ENCODE data around the gene RGS7.
"Not testable (repeated sequence)": the region's sequence is repeated elsewhere in the genome, so short reads cannot be mapped to it uniquely, and the experiment has no call there.

Gene RGS7

DNA sequence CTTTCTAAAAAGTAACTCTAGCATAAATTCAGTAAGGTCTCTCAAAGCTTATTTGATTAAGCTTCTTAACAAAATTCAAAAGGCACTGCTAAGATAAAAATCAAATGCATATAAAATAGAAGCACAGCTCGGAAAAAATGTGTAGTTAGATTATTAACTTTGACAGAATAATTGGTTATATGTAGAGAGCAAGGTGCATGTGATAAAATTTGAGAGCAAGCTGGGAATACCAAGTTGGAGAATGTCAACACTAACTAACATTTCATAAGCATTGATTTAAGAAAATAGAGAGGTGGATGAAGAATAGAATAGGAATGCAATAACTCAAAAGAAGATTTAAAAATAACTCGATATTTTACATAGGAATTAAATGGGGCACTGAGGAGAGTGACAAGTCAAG lies 540.5 kb downstream of the RGS7 start:
- DNase-seq, result no peak

DNA sequence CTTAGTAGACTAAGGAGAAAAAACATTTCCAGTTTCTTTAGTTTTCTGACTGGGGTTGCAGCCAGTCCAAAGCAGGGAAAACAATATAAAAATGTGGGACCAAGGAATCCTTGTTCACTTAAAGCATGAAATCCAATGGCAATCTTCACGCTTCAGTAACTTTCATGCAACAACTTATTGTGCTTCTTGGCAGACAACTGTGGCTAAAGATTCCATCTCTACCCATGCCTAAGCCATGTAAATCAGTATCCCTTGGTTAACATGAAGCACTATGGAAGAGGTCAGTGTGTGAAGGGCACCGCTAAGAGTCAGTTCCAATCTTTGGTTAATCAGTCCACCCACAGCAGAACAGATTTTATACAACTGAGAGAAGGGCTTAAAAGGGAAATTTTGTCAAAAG lies 543.3 kb downstream of the RGS7 start:
- DNase-seq, result no peak

DNA sequence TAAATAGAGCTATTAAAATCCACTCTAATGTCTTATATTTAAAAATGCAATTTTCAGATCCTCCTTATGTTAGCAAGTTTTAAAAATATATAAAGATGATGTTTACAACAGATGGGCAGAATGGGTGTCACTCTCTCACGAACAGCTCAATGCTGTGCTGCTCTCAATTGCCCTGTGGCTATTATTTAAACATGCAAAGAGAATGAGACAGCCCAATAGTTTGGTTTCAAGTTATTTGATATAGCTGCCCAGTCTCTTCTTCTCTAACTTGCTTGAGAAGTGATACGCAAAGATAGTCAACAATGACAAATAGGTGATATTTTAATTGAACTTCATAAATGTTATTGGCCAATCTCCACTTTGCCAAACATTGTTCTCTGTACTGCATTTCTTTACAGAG lies 545.7 kb downstream of the RGS7 start:
- no peak for DNase-seq

DNA sequence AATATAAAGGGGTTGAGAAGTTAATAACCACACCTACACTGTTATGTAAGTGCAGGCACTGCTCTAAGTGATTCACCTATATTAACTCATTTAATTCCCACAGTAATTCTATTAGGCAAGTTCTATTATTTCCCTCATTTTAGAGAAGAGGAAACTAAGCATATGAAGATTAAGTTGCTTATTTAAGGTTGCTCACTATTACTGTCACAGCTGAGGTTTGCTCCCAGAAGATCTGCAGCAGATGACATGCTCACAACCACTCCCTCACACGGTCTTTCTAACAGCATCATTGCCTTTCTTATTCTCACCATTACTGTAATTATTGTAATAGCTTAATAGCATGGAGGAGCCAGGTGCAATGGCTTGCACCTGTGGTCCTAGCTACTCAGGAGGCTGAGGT lies 548.6 kb downstream of the RGS7 start:
- DNase-seq, result no peak

DNA sequence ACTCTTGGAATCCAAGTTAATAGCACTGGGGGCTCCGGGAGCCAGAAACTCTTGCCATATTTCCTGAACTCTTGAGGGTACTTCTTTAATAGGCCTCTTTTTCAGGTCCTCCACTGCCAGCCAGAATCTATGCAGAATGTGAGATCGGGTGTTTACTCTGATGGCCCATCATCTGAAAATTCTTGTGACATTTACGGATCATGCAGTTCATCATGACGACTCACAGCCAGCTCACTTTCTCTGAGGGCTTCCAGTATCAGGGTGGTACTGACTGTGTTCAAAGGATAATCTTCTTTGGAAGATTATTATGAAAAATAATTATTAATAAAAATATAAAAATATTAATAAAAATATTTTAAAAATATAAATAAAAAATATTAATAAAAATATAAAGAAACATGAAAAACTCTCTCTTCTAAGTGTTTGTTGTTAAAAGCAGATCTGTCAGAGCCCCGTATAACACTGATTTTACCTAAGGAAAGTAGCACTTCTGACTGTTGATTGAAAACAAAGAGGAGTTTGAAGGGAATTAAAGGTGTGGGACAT lies 550.7 kb downstream of the RGS7 start:
- no peak for DNase-seq

DNA sequence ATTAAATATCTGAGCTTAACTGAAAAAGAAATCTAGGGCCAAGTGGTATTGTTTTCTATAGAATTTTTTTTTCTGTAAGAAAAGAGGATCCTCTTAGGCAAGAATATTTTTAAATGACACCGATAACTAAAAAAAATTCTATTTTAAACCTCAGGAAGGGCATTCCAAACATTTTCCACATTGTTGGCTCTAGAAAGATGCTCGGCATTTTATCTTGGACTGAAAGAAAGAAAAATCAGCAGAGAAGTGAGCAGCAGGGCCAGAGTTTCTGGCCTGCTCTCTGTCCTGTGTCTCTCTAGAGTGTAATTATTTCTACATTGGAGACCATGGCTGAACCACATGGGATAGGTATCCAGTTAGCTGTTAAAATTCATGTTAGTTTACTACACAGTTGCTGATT lies 552.5 kb downstream of the RGS7 start:
- DNase-seq, result no peak

DNA sequence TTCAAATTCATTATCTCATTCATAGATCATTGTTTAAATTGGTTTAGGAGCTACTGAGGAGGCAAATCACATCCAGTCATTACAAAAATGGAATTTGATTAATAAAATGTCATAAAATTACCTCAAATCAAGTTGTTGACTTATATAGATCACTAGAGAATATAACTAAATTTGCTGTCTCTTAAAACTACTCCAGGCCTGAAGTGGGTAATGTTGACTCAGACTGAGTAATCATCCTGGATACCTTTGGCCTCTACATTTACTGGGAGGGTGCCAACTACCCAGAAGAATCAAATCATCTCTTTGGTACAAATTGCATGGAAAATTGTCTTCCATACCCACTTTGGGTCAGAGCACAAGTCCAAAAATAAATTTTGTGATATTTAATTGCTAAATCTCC lies 553.9 kb downstream of the RGS7 start:
- DNase-seq, result no peak

DNA sequence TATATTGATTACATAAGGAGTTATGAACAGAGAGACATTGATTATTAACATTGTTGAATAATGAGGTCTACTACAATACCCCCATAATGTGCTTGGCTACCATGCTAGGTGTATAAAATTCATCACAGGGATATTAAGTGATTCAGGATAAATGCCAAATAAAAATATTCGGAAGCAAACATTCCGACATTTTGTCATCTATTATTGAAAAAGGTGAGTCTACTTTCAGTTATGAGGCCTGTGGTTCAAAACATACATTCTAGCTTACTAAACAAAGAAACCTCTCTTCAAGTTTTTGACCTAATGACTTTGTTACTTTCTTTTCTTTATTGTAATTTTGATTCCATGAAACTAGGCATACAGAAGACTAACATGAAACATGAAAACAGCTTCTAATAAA lies 554.7 kb downstream of the RGS7 start:
- DNase-seq, result no peak

DNA sequence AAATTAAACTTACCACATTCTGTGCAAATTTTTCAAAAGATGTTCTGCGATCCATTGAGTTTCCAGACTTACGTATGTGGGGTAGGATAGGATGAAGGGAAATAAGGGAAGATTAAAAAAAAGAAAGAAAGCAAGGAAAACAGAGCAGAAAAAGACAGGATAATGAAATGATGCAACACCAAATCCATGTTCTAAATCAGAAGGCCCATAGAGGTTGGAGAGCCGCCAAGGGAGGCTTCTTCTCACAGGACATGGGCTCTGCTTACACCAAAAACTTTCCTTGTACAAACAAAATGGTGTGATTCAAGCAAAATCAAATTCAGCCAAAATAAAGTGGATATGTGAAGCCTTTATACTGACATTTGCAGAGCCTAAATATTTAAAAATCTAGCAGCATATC lies 555.6 kb downstream of the RGS7 start:
- DNase-seq, result no peak

DNA sequence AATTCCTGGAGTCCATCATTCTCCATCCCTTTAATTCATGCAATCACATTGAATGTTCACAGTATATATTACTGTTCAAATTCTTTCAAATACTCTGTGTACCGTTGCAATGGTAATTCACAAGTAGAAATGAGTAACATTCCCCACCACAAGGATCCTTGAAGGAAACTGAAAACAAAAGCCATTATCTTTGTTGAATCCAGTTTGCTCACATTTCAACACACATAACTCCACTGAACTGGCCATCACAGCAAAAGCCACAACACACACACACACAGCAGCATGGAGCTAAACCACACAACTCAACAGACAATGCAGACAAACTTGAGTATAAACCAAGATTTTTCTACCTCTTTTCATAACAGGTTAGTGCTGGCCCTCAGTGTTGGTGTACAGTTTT lies 556.7 kb downstream of the RGS7 start:
- DNase-seq, result no peak

DNA sequence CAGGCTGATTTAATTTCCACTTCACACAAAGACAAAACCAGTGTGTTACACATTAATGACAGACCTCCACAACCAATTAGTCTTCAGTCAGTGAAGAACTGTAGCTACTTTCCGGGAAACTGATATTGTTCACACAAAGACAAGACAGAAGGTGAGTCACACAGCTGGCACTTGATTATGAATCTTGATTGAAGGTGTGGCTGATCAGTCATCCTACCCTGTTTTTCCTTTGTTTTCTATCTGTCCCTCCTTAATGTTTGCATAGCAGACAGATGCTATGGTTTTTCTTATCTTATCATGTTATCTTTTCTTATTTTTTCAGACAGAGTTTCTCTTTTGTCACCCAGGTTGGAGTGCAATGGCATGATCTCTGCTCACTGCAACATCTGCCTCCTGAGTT lies 560.0 kb downstream of the RGS7 start:
- no peak for DNase-seq

DNA sequence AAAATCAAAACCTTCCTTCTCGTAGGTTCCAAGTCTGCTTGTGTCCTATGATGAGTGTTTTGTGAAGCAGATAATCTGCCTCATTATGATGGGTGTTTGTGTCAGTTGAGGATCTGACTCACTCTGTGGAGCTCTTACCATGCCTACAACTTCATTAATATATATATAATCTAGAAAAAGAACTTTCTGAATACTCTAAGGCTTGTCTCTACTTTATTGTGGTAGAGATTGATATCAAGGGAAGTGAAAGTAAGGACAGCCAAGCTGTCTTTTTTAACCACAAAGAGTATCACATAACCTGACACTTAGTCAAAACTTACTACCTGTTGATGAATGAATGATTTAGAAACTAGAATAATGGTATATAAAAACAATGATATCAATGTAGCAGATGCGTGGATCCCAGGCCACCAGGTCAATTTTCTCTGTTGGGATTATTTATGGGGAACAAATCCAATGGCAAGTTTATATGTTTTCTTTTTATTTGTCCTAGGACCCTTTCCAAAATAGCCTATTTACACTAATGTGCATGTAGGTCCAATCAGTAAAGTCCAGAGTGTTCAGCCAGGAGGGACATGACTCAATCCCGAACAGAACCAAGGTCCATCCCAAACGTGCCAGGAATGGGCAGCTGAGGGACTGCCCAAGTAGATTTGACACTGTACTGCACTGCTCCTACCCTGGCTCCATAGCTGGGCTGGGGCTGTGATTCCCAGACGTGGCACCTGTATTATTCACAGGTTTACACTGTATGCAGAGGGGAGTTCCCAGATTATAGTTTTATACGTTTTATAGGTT lies 562.8 kb downstream of the RGS7 start:
- DNase-seq, result no peak

DNA sequence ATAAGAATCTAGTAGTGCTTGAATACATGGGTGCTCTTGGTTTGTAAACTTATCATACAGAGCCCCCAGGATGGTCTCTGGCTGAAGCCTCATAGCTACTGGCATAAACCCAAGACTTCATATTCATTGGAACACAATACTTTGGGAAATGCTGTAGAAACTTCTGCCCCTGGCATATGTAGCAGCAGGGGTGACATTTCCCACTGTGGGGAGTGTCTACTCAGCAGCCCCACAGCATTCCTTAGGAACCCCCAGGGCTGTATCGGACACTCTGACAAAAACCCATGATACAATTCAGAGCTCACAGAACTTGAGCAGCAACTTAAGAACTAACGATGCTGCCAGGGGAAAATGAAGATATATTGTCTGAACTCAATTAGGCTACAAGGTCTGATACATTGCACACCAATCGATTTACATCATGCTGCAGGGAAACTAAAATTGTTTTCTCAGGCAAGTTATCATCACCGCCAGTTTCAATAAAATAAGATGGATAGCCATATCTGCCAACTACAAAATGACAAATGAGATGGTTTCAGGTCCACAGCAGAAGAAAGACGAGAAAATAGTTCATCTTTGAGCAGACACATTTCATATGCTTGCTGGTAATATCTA lies 564.0 kb downstream of the RGS7 start:
- no peak for DNase-seq

DNA sequence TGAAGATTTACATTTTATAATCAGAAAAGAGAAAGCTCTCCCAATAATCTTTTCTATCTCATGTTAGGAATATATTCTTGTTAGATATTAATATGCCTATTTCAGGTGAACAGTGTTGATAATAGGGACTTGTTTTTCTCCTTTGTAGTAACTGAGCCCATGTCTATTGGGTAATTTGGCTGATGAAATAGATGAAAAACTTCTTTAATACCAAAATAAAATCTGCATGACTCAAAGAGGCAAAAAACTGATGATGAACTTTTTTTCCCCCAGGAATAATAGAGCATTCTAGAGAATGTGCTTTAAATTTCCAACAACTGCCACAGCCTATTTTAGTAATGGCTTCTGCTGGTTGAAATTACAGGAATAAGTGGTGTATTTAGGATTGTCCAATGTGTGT lies 566.1 kb downstream of the RGS7 start:
- DNase-seq, result no peak

DNA sequence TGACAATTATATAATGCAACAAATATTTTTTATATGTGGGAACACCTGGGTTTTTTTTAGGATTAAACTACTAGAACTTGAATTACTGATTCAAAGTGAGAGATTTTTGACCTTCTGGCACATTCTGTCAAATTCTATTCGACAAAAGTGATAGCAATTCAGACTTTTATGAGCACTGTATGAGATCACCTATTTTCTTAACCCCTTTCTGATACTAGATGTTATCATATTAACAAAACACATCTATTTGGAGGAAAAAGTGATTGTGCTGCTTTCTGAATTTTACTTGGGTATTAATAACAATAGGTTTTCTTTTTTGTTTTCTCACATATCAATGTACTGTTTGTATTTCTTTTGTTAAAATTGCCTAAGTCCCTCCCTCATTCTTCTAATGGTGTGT lies 570.1 kb downstream of the RGS7 start:
- no peak for DNase-seq

DNA sequence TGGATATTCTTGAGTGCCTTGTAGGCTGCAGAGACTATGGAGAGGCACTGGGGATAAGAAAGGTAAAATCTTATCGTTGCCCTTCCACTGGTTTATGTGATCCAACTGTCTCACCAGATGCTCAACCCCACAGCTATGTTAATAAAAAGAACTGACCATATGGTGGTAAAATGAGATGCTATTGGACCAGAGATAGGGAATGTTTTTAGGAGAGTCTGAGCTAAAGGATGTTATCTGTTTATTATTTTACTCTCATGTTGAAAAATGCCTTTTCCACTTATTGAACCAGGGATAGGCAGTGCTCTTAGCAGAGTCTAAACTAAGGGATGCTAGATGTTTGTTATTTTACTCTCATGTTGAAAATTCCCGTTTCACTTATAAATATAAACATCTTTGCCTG lies 572.2 kb downstream of the RGS7 start:
- no peak for DNase-seq

DNA sequence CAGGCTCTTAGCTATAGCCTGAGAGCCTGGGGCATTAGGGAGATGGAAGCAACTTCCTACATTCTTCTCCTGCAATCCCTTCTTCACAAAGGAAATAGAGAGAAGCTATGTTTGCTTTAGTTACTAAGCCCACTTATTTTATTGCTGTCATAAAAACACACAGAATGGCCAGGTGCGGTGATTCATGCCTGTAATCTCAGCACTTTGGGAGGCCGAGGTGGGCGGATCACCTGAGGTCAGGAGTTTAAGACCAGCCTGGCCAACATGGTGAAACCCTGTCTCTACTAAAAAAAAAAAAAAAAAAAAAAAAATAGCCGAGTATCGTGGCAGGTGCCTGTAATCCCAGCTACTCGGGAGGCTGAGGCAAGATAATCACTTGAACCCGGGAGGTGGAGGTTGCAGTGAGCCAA lies 573.3 kb downstream of the RGS7 start:
- not testable (repeated sequence) for DNase-seq

DNA sequence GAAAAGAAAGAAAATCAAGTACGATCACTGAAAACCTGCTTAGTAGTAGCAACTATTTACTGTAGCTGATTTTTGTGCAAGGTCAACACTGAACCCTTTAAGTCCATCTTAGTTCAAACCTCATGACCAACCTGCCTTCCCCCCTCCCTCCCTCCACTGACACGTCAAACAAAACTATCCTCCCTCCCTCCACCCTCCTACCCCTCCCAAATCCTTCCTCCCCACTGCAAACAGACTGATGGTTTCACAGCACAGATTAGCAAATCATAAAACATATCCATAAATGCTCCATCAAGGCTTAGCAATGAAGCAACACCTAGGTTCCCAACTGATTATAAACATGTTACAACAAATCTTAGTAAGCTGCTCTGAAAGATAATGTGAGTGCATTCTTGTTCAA lies 580.8 kb downstream of the RGS7 start:
- DNase-seq, result no peak

DNA sequence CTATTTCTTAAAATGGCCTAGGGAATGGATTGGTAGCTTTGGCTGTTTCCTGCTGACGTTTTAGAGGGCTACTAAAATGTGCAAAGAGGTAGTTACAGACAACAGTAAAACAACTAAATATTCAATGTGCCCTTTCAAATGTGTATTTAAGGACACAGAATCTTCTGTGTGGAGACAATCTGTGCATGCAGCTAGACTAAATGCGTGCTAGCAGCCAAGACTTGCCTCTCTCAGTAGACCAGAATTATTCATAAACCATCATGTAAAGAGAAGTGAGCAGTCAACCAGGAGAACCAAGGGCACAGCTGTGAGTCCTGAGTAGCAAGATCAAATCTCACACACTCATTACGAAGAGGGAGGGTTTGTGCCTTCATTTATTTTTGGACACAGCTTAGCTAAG lies 584.9 kb downstream of the RGS7 start:
- DNase-seq, result no peak

DNA sequence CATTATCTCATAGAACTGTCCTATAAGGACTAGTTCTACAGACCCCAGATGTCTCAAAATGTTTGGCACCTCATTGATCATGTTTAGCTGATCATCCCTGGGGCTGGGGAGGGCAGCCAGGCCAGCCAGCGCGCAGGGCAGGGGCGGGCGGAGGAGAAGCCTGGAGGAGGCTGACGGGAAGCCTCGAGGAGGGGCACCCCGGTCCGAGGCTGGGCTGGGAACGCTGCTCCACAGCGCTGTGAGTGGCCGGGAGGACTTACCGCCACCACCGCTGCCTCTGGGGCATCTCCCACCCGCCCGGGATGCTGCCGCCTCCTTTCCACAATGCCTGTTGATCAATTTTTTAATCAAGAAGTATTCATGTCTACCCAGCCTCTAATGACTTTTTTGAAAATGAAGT lies 585.6 kb downstream of the RGS7 start:
- DNase-seq, result no peak

DNA sequence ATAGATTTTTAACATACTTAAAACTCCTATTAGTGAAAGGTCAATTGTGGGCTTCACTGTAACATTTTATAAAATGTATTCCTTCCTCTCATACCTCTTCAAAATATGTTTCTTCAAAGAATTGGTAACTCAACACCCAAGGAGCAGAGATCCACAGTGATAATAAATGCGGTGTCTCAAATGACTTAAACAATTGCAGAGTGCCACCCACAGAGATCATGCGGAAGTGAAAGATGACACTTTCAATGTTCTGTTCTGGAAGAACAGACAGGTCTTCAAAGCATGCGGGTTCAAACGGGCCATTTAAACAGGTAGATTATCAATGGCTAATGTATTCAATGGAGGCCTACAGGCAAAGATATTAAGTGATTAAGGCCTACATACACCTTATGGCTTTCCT lies 588.0 kb downstream of the RGS7 start:
- no peak for DNase-seq

DNA sequence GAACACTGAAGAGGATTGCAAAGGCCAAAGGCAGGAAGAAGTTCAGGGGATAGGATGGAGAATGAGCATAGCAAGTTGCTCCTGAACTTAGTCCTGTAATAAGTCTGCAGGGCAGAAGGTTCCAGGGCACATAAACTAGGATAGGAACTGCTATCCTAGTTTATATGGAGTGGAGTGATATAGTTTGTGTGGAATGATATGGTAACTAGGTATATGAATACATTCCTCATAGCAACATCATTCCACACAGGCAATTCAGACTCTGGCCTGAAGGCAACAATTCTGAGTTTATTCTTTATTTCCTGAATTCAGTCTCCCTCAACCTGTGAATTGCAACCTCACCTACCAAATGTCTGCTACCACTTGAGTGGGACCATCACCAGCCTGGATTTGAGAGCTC lies 590.2 kb downstream of the RGS7 start:
- no peak for DNase-seq

DNA sequence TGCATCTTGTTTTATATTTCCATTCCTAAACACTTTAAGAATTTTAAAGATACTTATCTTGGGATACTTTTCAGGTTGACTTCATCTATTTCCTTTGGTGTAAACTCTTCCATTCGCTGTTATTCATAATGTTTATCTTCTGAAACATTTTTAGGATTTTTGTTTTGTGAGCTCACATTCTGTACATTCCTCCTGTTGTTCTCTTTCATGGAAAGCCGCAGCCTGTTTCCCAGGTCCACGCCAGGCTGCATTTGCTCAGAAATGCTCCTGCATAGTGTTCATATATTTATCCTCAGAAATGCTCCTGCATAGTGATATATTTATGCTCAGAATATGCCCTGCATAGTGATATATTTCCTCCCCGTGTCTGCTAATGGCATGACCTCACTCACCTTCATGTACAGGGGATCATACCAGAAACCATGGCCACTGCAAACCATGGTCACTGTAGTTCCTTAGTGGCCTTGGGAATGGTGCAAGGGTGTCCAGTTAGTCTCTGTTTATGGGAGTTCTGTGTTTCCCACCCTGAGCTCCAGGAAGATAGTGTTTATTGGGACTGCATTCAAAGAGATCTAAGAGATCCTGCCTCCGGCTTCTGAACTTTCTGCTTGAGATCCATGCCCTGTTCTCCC lies 591.2 kb downstream of the RGS7 start:
- no peak for DNase-seq

DNA sequence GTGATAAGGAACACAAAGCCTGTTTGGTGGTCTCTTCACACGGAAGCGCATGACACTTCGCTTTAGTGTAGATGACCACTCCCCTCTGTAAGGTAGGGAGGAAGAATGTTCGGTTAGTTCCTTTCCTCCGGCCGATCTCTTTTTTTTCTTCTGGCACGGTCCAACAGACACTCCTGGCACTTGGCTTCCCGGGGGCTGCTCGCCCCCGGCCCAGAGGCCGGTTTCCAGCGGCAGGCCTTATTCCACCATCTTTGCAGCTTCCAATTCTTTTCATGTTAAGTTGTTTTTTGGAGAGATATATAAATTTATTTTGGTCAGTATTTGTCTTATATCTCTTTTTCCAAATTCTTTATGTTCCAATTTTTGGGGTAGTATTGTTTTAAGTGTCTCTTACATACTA lies 593.2 kb downstream of the RGS7 start:
- DNase-seq, result no peak

Measured in stimulated activated CD4-positive, alpha-beta T cell treated with anti-CD3 and anti-CD28 coated beads, Interleukin-4, amount 100 ng/mL, for 1 hour (primary cell).